Dermis microvascular lymphatic vessel endothelial cell (primary cell): ENCODE results near the gene TAAR9. TPM values are rescaled to one million over a fixed set of nuclear protein-coding genes. Genes with fewer than 3 reads are reported as not detected.

Experiments used
- DNase-seq, 2 donors: peaks; one replicate each; pipeline versions ENCODE4 v3.0.0 to v3.0.0-alpha.2; 2010; ENCODE audit warnings: low read depth in 2 of 2
- total RNA-seq: library from RNA; depleted of rRNA; stranded (reverse); fragments of >200 nt; gene quantifications from 2 replicates; pipeline ENCODE4 v1.2.1, GENCODE V29; 2014

The TAAR9 gene
- total RNA-seq, 1 donor from 2014 or later: not detected

DNA sequence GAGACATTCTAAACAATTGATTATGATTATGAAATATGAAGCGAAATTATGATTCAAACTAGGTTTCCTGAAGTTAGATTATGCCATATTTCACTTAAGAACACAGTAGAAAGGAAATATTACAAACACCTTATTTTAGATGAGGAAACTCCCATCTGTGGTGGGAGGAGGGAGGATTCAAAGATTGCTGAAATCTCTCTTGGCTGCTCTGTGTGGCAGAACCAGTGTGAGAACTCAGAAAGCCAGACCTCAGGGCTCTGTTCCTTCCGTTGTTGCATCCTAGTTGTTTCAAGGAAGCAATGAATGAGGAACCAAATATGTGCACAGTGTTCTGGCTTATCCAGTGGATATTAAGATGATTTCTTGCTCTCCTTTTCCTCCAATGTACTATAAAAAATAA lies 49.3 kb downstream of the TAAR9 start:
- no peak for DNase-seq

Other genes with a start within 250 kb of the TAAR9 start
- under 0.01 TPM in 2 replicates for gene MOXD1, start 136.8 kb upstream of the TAAR9 start, total RNA-seq
- 23.9 and 44.6 TPM in 2 replicates for gene STX7, start 25.2 kb upstream of the TAAR9 start, total RNA-seq
- gene TAAR8, start 14.4 kb downstream of the TAAR9 start, total RNA-seq: not detected in 2 replicates
- gene TAAR6, start 32.0 kb downstream of the TAAR9 start, total RNA-seq: not detected in 2 replicates
- gene TAAR5, start 51.5 kb downstream of the TAAR9 start, total RNA-seq: not detected in 2 replicates
- not detected in 2 replicates for gene TAAR2, start 86.0 kb downstream of the TAAR9 start, total RNA-seq
- gene TAAR1, start 120.9 kb downstream of the TAAR9 start, total RNA-seq: not detected in 2 replicates
- gene VNN1, start 175.8 kb downstream of the TAAR9 start, total RNA-seq: under 0.01 TPM in 1 of 2 replicates, not detected in the other
- gene VNN2, start 219.6 kb downstream of the TAAR9 start, total RNA-seq: not detected in 2 replicates